HEK293 (cell line): ENCODE measurements around the gene ASCL3.

Experiments
- GLIS1 ChIP-seq: fragments of 450-650 bp; formaldehyde crosslinking; IDR thresholded peaks from 2 replicates; pipeline ENCODE4 v1.5.1; 2016; ENCODE audit warnings: missing biosample characterization, missing genetic modification characterization
- HIC1 ChIP-seq: fragments of 450-650 bp; formaldehyde crosslinking; IDR thresholded peaks from 2 replicates; pipeline ENCODE4 v1.5.1; 2016; ENCODE audit warnings: missing biosample characterization, missing genetic modification characterization
- KLF16 ChIP-seq: fragments of 450-650 bp; formaldehyde crosslinking; IDR thresholded peaks from 2 replicates; pipeline ENCODE4 v1.5.1; 2017; ENCODE audit warnings: missing biosample characterization, missing genetic modification characterization
- KLF8 ChIP-seq: fragments of 450-650 bp; formaldehyde crosslinking; IDR thresholded peaks from 2 replicates; pipeline ENCODE4 v1.5.1; 2016; ENCODE audit warnings: missing biosample characterization, missing genetic modification characterization
- PBX3 ChIP-seq: sonication (generic); formaldehyde crosslinking; IDR thresholded peaks from 2 replicates; pipeline ENCODE4 v1.8.1; 2022; ENCODE audit warnings: mild to moderate bottlenecking, moderate library complexity, missing genetic modification reagents
- REPIN1 ChIP-seq: fragments of 450-650 bp; formaldehyde crosslinking; IDR thresholded peaks from 2 replicates; pipeline ENCODE4 v1.5.1; 2017; ENCODE audit warnings: missing biosample characterization, missing genetic modification characterization, low read depth
- TSHZ1 ChIP-seq: fragments of 450-650 bp; formaldehyde crosslinking; IDR thresholded peaks from 2 replicates; pipeline ENCODE4 v1.5.1; 2016; ENCODE audit warnings: missing biosample characterization, missing genetic modification characterization, borderline replicate concordance
- WT1 ChIP-seq: fragments of 450-650 bp; formaldehyde crosslinking; IDR thresholded peaks from 2 replicates; pipeline ENCODE4 v1.5.1; 2016; ENCODE audit warnings: missing biosample characterization, missing genetic modification characterization
- YY1 ChIP-seq: fragments of 450-650 bp; formaldehyde crosslinking; IDR thresholded peaks from 2 replicates; pipeline ENCODE4 v1.5.1; 2018; ENCODE audit warnings: missing biosample characterization, missing genetic modification characterization
- ZBTB11 ChIP-seq: fragments of 450-650 bp; formaldehyde crosslinking; conservative IDR thresholded peaks from 2 replicates; pipeline ENCODE4 v1.5.1; 2016; ENCODE audit warnings: low read depth, missing biosample characterization, missing genetic modification characterization
- ZBTB21 ChIP-seq: fragments of 450-650 bp; formaldehyde crosslinking; IDR thresholded peaks from 2 replicates; pipeline ENCODE4 v1.5.1; 2017; ENCODE audit warnings: missing biosample characterization, missing genetic modification characterization
- ZBTB8A ChIP-seq: fragments of 450-650 bp; formaldehyde crosslinking; IDR thresholded peaks from 2 replicates; pipeline ENCODE4 v1.5.1; 2016; ENCODE audit warnings: missing biosample characterization, missing genetic modification characterization
- ZFP37 ChIP-seq: fragments of 450-650 bp; formaldehyde crosslinking; IDR thresholded peaks from 2 replicates; pipeline ENCODE4 v1.5.1; 2016; ENCODE audit warnings: missing biosample characterization, missing genetic modification characterization
- ZFP69B ChIP-seq: fragments of 450-650 bp; formaldehyde crosslinking; IDR thresholded peaks from 2 replicates; pipeline ENCODE4 v1.5.1; 2016; ENCODE audit warnings: missing biosample characterization, missing genetic modification characterization
- ZNF19 ChIP-seq: fragments of 450-650 bp; formaldehyde crosslinking; IDR thresholded peaks from 2 replicates; pipeline ENCODE4; 2016; ENCODE audit warnings: missing biosample characterization, missing genetic modification characterization, low read depth
- ZNF2 ChIP-seq: fragments of 450-650 bp; formaldehyde crosslinking; IDR thresholded peaks from 2 replicates; pipeline ENCODE4 v1.5.1; 2016; ENCODE audit warnings: missing biosample characterization, missing genetic modification characterization
- ZNF341 ChIP-seq: fragments of 450-650 bp; formaldehyde crosslinking; IDR thresholded peaks from 2 replicates; pipeline ENCODE4; 2016; ENCODE audit warnings: low read depth, missing biosample characterization, missing genetic modification characterization
- ZNF362 ChIP-seq: fragments of 450-650 bp; formaldehyde crosslinking; IDR thresholded peaks from 2 replicates; pipeline ENCODE4 v1.5.1; 2016; ENCODE audit warnings: missing biosample characterization, missing genetic modification characterization
- ZNF426 ChIP-seq: fragments of 450-650 bp; formaldehyde crosslinking; IDR thresholded peaks from 2 replicates; pipeline ENCODE4 v1.5.1; 2017; ENCODE audit warnings: missing biosample characterization, missing genetic modification characterization, mild to moderate bottlenecking, inconsistent platforms, moderate library complexity
- ZNF600 ChIP-seq: fragments of 450-650 bp; formaldehyde crosslinking; IDR thresholded peaks from 2 replicates; pipeline ENCODE4 v1.5.1; 2016; ENCODE audit warnings: missing biosample characterization, missing genetic modification characterization
- ZNF629 ChIP-seq: fragments of 450-650 bp; formaldehyde crosslinking; IDR thresholded peaks from 2 replicates; pipeline ENCODE4 v1.5.1; 2017; ENCODE audit warnings: missing biosample characterization, missing genetic modification characterization
- ZNF654 ChIP-seq: fragments of 450-650 bp; formaldehyde crosslinking; IDR thresholded peaks from 2 replicates; pipeline ENCODE4 v1.5.1; 2016; ENCODE audit warnings: low read depth, missing biosample characterization, missing genetic modification characterization
- ZNF670 ChIP-seq: fragments of 450-650 bp; formaldehyde crosslinking; IDR thresholded peaks from 2 replicates; pipeline ENCODE4 v1.5.1; 2016; ENCODE audit warnings: missing biosample characterization, missing genetic modification characterization, low read depth
- ZNF677 ChIP-seq: fragments of 450-650 bp; IDR thresholded peaks from 2 replicates; pipeline ENCODE4 v1.5.0; 2018; ENCODE audit warnings: missing biosample characterization, mild to moderate bottlenecking, missing genetic modification characterization, moderate library complexity
- ZSCAN30 ChIP-seq: fragments of 450-650 bp; IDR thresholded peaks from 2 replicates; pipeline ENCODE4 v1.5.1; 2018; ENCODE audit warnings: missing biosample characterization, mild to moderate bottlenecking, missing genetic modification characterization, moderate library complexity

The ASCL3 gene

GRCh38 chr11:8964324-8965320 lies 21.8 kb upstream of the ASCL3 start, which contains the start of gene TMEM9B (continued):
- TF ChIP-seq TSHZ1 (tag by site-specific recombination): no peak
- TF ChIP-seq GLIS1 (tag by site-specific recombination): peak; percentile 41
- TF ChIP-seq YY1 (tag by site-specific recombination): 0 out of 2 replicates have a peak, but pooled peaks have one; percentile 43
- peak; percentile 80 for TF ChIP-seq ZNF2 (tag by site-specific recombination)
- TF ChIP-seq KLF16: peak; percentile 68
- TF ChIP-seq ZFP69B: no peak
- peak; percentile 49; the same call in 1 of the 2 replicates for TF ChIP-seq ZSCAN30
- peak; percentile 85; the same call in 1 of the 2 replicates for TF ChIP-seq PBX3
- peak; percentile 78 for TF ChIP-seq HIC1 (tag by site-specific recombination)
- peak; percentile 73 for TF ChIP-seq ZNF629
- TF ChIP-seq ZNF670: no peak
- TF ChIP-seq ZNF19 (tag by site-specific recombination): no peak
- no peak; the same call in 1 of the 2 replicates for TF ChIP-seq ZFP37
- 0 out of 2 replicates have a peak, but pooled peaks have one; percentile 33 for TF ChIP-seq REPIN1 (tag by site-specific recombination)
- 0 out of 2 replicates have a peak, but pooled peaks have one; percentile 11 for TF ChIP-seq WT1 (tag by site-specific recombination)
- TF ChIP-seq ZNF654: no peak
- peak; percentile 90 for TF ChIP-seq ZBTB8A
- peak; percentile 85 for TF ChIP-seq KLF8 (tag by site-specific recombination)
- no peak for TF ChIP-seq ZNF426
- TF ChIP-seq ZNF341 (tag by site-specific recombination): no peak; the same call in 1 of the 2 replicates
- TF ChIP-seq ZBTB21: 0 out of 2 replicates have a peak, but pooled peaks have one; percentile 35
- TF ChIP-seq ZNF600 (tag by site-specific recombination): no peak; the same call in none of the 2 replicates
- TF ChIP-seq ZBTB11 (tag by site-specific recombination): peak; percentile 95
- TF ChIP-seq ZNF362: peak; percentile 94
- no peak for TF ChIP-seq ZNF677 (tag by site-specific recombination)
